Measurements from ENCODE around the gene TSPAN18. TPM values are rescaled to one million over a fixed set of nuclear protein-coding genes. Genes with fewer than 3 reads are reported as not detected.

Gene TSPAN18
- total and polyA plus RNA-seq, 2 of the 4 experiments (the other 2 are of a cell fraction) = 0.36 to 1.1 TPM

- H3K4me2 ChIP-seq (ENCODE audit: low read depth, low read length) = no peak overlapping the region
- H3K23ac ChIP-seq (ENCODE audit: low read depth, low read length) = no peak overlapping the region
- H3K4me1 ChIP-seq (ENCODE audit: control insufficient read depth, insufficient read depth, low read length) = peaks cover 2% of the 10 kb centered on the region; the same call in 1 of the 2 replicates
- H3K14ac ChIP-seq (replicated peaks; ENCODE audit: low read depth, low read length) = no peak overlapping the region
- ATAC-seq (ENCODE audit: low read depth) = no peak
- H3K4ac ChIP-seq (ENCODE audit: low read depth, low read length) = no peak overlapping the region
- H4K5ac ChIP-seq (ENCODE audit: low read depth, low read length) = no peak overlapping the region
- ChIA-PET CTCF (interaction anchor here (1.1 to 1.2 kb wide), 2 partner anchors 10 to 156 kb away, joined by 4 to 5 read pairs; no protein-coding TSS in a partner anchor), POLR2A (ENCODE audit: unreplicated experiment) (no interaction called here)
- no peaks in the 10 kb centered on the region for H3K9me3 ChIP-seq (ENCODE audit: control insufficient read depth, insufficient read depth, low read length)
- no peak overlapping the region for H3K4me3 ChIP-seq (ENCODE audit: insufficient read depth, low read depth, low read length)
- H2AFZ ChIP-seq (replicated peaks; ENCODE audit: low read length, poor library complexity) = no peak overlapping the region
- no peak overlapping the region for H3K56ac ChIP-seq (ENCODE audit: extremely low read depth, insufficient read depth, low read length)
- no peak overlapping the region for H4K91ac ChIP-seq (ENCODE audit: insufficient read depth, low read depth, low read length)
- H3K27me3 ChIP-seq (ENCODE audit: control insufficient read depth, insufficient read depth, low read length) = no peaks in the 10 kb centered on the region
- TF ChIP-seq ELK1 (IDR thresholded peaks at IDR 0.05; ENCODE audit: borderline replicate concordance, low read depth, low read length) (no peak), USF2 (IDR thresholded peaks at IDR 0.05; ENCODE audit: low read depth, low read length) (no peak), RAD21 (IDR thresholded peaks at IDR 0.05; ENCODE audit: low read length) (no peak), MXI1 (IDR thresholded peaks at IDR 0.05; ENCODE audit: borderline replicate concordance, low read depth, low read length) (no peak), MAFK (IDR thresholded peaks at IDR 0.05; ENCODE audit: low read depth, low read length) (no peak), CEBPB (IDR thresholded peaks at IDR 0.05; ENCODE audit: low read depth, low read length) (no peak), CTCF (conservative IDR thresholded peaks at IDR 0.05; ENCODE audit: low read depth, low read length) (no peak), SMC3 (IDR thresholded peaks at IDR 0.05; ENCODE audit: low read depth, low read length) (no peak), CHD1 (IDR thresholded peaks at IDR 0.05; ENCODE audit: low read depth, low read length) (no peak), POLR2A (IDR thresholded peaks at IDR 0.05; ENCODE audit: low read depth, low read length) (no peak)
- H3K27ac ChIP-seq (ENCODE audit: insufficient read depth, low read length) = no peak overlapping the region
- H3K18ac ChIP-seq (ENCODE audit: low read depth, low read length) = no peak overlapping the region
- H2BK15ac ChIP-seq (ENCODE audit: low read depth, low read length) = no peak overlapping the region
- H3K9me1 ChIP-seq (ENCODE audit: insufficient read depth, low read length) = peaks cover 9% of the 10 kb centered on the region
- BruUV-seq (replicated peaks) = no TSS peak
- H2BK20ac ChIP-seq (ENCODE audit: low read depth, low read length) = no peak overlapping the region
- dilution Hi-C loops (cut with HindIII; ENCODE audit: low sequenced_read_pairs, unreplicated experiment) = no loop called here
- DNase-seq = no peak
- in situ Hi-C loops (cut with MboI; ENCODE audit: low sequenced_read_pairs) = no loop called here
- no peak overlapping the region for H2AK5ac ChIP-seq (ENCODE audit: low read depth, low read length)
- H2BK120ac ChIP-seq (ENCODE audit: low read depth, low read length) = no peak overlapping the region
- peaks cover 65% of the 10 kb centered on the region for H4K20me1 ChIP-seq (ENCODE audit: insufficient read depth, low read length)
- no peak overlapping the region for H2BK5ac ChIP-seq (ENCODE audit: low read depth, low read length, poor library complexity, severe bottlenecking)
- H3K79me1 ChIP-seq (ENCODE audit: low read depth in 1 of 2, low read length in 2 of 2) = peaks cover 14 to 46% of the 10 kb centered on the region in 2 experiments
- H3K36me3 ChIP-seq (ENCODE audit: control insufficient read depth, insufficient read depth, low read length) = peaks cover 18% of the 10 kb centered on the region; the same call in 1 of the 2 replicates
- intact Hi-C loops (cut with micrococcal nuclease) = no loop called here
- no peak overlapping the region for H4K8ac ChIP-seq (ENCODE audit: low read depth in 2 of 2, low read length in 2 of 2)
- WGBS, 2 experiments (ENCODE audit: extremely low coverage in 2 of 2, insufficient read length in 1 of 2) = 98% methylated on average over 6 of the region's 12 CpGs; no CpG with 5 or more reads in 1 of the 2 experiments
- H2AK9ac ChIP-seq (replicated peaks; ENCODE audit: low read depth, low read length, poor library complexity) = no peak overlapping the region
- H3K9ac ChIP-seq (ENCODE audit: low read depth, low read length) = no peak overlapping the region
Observed at GRCh38 chr11:44946263-44946662, 219.5 kb downstream of the TSPAN18 start.

All from IMR-90 (cell line).